Measurements from ENCODE around the gene KIF6. TPM values are rescaled to one million over a fixed set of nuclear protein-coding genes. Genes with fewer than 3 reads are reported as not detected.
"Not testable (repeated sequence)": the region's sequence is repeated elsewhere in the genome, so short reads cannot be mapped to it uniquely, and the experiment has no call there.

KIF6 gene
- 2.4 TPM for total RNA-seq

GRCh38 chr6:39724787-39725631 lies at the start of gene KIF6:
KIF6 (minus strand) TSS chr6:39725408; CDS start chr6:39725310, 98 bp downstream.
- peak; percentile 98 for DNase-seq

GRCh38 chr6:39773782-39774181 lies 48.6 kb upstream of the KIF6 start:
- DNase-seq: no peak

- no peak for DNase-seq
Measured at GRCh38 chr6:39772559-39773273, 47.5 kb upstream of the KIF6 start.

- peak; percentile 85 for DNase-seq
Measured at GRCh38 chr6:39770446-39770845, 45.2 kb upstream of the KIF6 start.

- DNase-seq: no peak
Measured at GRCh38 chr6:39769012-39769411, 43.8 kb upstream of the KIF6 start.

- DNase-seq: no peak
Measured at GRCh38 chr6:39765508-39766065, 40.4 kb upstream of the KIF6 start.

- no peak for DNase-seq
Measured at GRCh38 chr6:39760226-39760952, 35.2 kb upstream of the KIF6 start.

GRCh38 chr6:39758905-39759605 lies 33.8 kb upstream of the KIF6 start:
- DNase-seq: no peak

GRCh38 chr6:39756582-39756981 lies 31.4 kb upstream of the KIF6 start:
- DNase-seq: peak; percentile 18

- DNase-seq: no peak
Measured at GRCh38 chr6:39755231-39755630, 30.0 kb upstream of the KIF6 start.

- DNase-seq: peak; percentile 27
Measured at GRCh38 chr6:39754514-39755115, 29.4 kb upstream of the KIF6 start.

GRCh38 chr6:39753725-39754045 lies 28.5 kb upstream of the KIF6 start:
- no peak for DNase-seq

GRCh38 chr6:39752835-39753724 lies 27.9 kb upstream of the KIF6 start:
- DNase-seq: no peak

- DNase-seq: no peak
Measured at GRCh38 chr6:39746795-39747194, 21.6 kb upstream of the KIF6 start.

- DNase-seq: no peak
Measured at GRCh38 chr6:39733704-39734103, 8.5 kb upstream of the KIF6 start.

GRCh38 chr6:39731565-39731964 lies 6.4 kb upstream of the KIF6 start:
- DNase-seq: no peak

GRCh38 chr6:39729945-39730344 lies 4.7 kb upstream of the KIF6 start:
- no peak for DNase-seq

- no peak for DNase-seq
Measured at GRCh38 chr6:39725632-39725997, 407 bp upstream of the KIF6 start.

- DNase-seq: not testable (repeated sequence)
Measured at GRCh38 chr6:39723350-39723749, 1.9 kb downstream of the KIF6 start.

- no peak for DNase-seq
Measured at GRCh38 chr6:39714802-39715201, 10.4 kb downstream of the KIF6 start.

Data from tongue (tissue), 2 donors.